SK-N-SH (cell line): Measurements from ENCODE around the gene HASPIN. TPM values are rescaled to one million over a fixed set of nuclear protein-coding genes. Genes with fewer than 3 reads are reported as not detected.

Experiments used
- CTCF ChIA-PET: fragments of 300-600, 350-600 bp; formaldehyde crosslinking; extraction: SDS; loops from one replicate; lab custom pipeline; 2021; lab: Yijun Ruan, JAX
- POLR2A ChIA-PET: fragments of 350-600 bp; sonication (Branson Sonifier 250); formaldehyde crosslinking; extraction: SDS; loops from one replicate; lab custom pipeline; 2020; ENCODE audit warnings: antibody characterized with exemption, inconsistent platforms; lab: Yijun Ruan, JAX
- DNase-seq: peaks from one replicate; pipeline ENCODE4 v3.0.0; 2012
- H2AFZ ChIP-seq: fragments of 200-600 bp; sonication (generic); 2 replicates; pipeline ENCODE4 v1.8.1; 2016; ENCODE audit warnings: antibody characterized with exemption, mild to moderate bottlenecking, low read depth
- H3F3A ChIP-seq: fragments of 200-600 bp; sonication (generic); replicated peaks from 2 replicates; pipeline ENCODE3; 2016; ENCODE audit warnings: antibody characterized with exemption, mild to moderate bottlenecking; ENCODE audit not compliant: insufficient read depth
- H3K27ac ChIP-seq, 2 experiments: fragments of 200-500 bp in 1 of 2; fragments of 200-600 bp in 1 of 2; sonication (Bioruptor generic) in 1 of 2; sonication (generic), shearing (Covaris generic) in 1 of 2; 2 replicates each; pipeline versions ENCODE4 v1.5.1 to v1.6.1; 2014 to 2016; ENCODE audit warnings: low read depth in 2 of 2, inconsistent platforms in 1 of 2, low read length in 1 of 2, mild to moderate bottlenecking in 1 of 2, mixed read lengths in 1 of 2
- H3K27me3 ChIP-seq: fragments of 200-600 bp; sonication (generic), shearing (Covaris generic); 2 replicates; pipeline ENCODE4 v1.6.1; 2016; ENCODE audit warnings: mixed run types; ENCODE audit not compliant: insufficient read depth
- H3K36me3 ChIP-seq, 2 experiments: fragments of 200-500 bp in 1 of 2; fragments of 200-600 bp in 1 of 2; sonication (Bioruptor generic) in 1 of 2; sonication (generic) in 1 of 2; replicated peaks in 1 of 2; 2 replicates each; pipeline versions ENCODE3 to v1.5.1; 2014 to 2016; ENCODE audit warnings: low read length in 1 of 2, mild to moderate bottlenecking in 1 of 2; ENCODE audit not compliant: insufficient read depth in 2 of 2, control insufficient read depth in 1 of 2
- H3K4me1 ChIP-seq, 2 experiments: fragments of 200-500 bp in 1 of 2; fragments of 200-600 bp in 1 of 2; sonication (Bioruptor generic) in 1 of 2; sonication (generic), shearing (Covaris generic) in 1 of 2; 2 replicates each; pipeline versions ENCODE4 v1.5.1 to v1.6.1; 2014 to 2016; ENCODE audit warnings: low read depth in 1 of 2, low read length in 1 of 2, mixed run types in 1 of 2; ENCODE audit not compliant: insufficient read depth in 2 of 2, control insufficient read depth in 1 of 2
- H3K4me2 ChIP-seq: fragments of 200-600 bp; sonication (generic), shearing (Covaris generic); 2 replicates; pipeline ENCODE4 v1.6.1; 2017; ENCODE audit warnings: mixed run types
- H3K4me3 ChIP-seq, 2 experiments: fragments of 200-500 bp in 1 of 2; fragments of 200-600 bp in 1 of 2; sonication (Bioruptor generic) in 1 of 2; sonication (generic), shearing (Covaris generic) in 1 of 2; 2 replicates each; pipeline versions ENCODE4 v1.5.1 to v1.8.1; 2014 to 2016; ENCODE audit warnings: low read depth in 2 of 2, inconsistent platforms in 1 of 2, low read length in 1 of 2, mild to moderate bottlenecking in 1 of 2, mixed read lengths in 1 of 2, moderate library complexity in 1 of 2
- H3K79me2 ChIP-seq: fragments of 200-600 bp; sonication (generic); 2 replicates; pipeline ENCODE4 v1.8.1; 2017; ENCODE audit warnings: mild to moderate bottlenecking; ENCODE audit not compliant: insufficient read depth
- H3K9ac ChIP-seq: fragments of 200-600 bp; sonication (generic); 2 replicates; pipeline ENCODE4 v1.6.1; 2017; ENCODE audit warnings: mixed run types
- H3K9me2 ChIP-seq: fragments of 200-600 bp; sonication (generic); 2 replicates; pipeline ENCODE4 v1.6.1; 2017; ENCODE audit warnings: mixed run types
- H3K9me3 ChIP-seq: fragments of 200-600 bp; sonication (generic); 2 replicates; pipeline ENCODE4 v1.6.1; 2017; ENCODE audit warnings: mixed run types, mild to moderate bottlenecking, moderate library complexity
- H4K20me1 ChIP-seq: fragments of 200-600 bp; sonication (generic); 2 replicates; pipeline ENCODE4 v1.6.1; 2017; ENCODE audit warnings: mild to moderate bottlenecking, mixed run types; ENCODE audit not compliant: insufficient read depth
- CHD2 ChIP-seq: fragments of 150-350 bp; IDR thresholded peaks from 2 replicates; pipeline ENCODE4 v1.6.1; 2018; ENCODE audit warnings: low read length; ENCODE audit not compliant: partially characterized antibody
- FOXJ3 ChIP-seq: sonication (generic); formaldehyde crosslinking; IDR thresholded peaks from 2 replicates; pipeline ENCODE4 v1.5.1; 2020; ENCODE audit warnings: mild to moderate bottlenecking, missing genetic modification reagents
- FOXM1 ChIP-seq: IDR thresholded peaks from 2 replicates; pipeline ENCODE4 v1.4.0; 2012; ENCODE audit warnings: low read depth, mild to moderate bottlenecking
- GABPA ChIP-seq: IDR thresholded peaks from 2 replicates; pipeline ENCODE4 v1.4.0; 2012; ENCODE audit warnings: low read depth, mild to moderate bottlenecking
- GATA2 ChIP-seq: sonication (generic); formaldehyde crosslinking; IDR thresholded peaks from 2 replicates; pipeline ENCODE4 v1.5.0; 2020; ENCODE audit warnings: mild to moderate bottlenecking, missing genetic modification reagents
- JUND ChIP-seq: IDR thresholded peaks from 2 replicates; pipeline ENCODE4 v1.4.0; 2012
- MEF2A ChIP-seq: IDR thresholded peaks from 2 replicates; pipeline ENCODE4 v1.4.0; 2012; ENCODE audit warnings: low read depth, borderline replicate concordance
- NFIC ChIP-seq: IDR thresholded peaks from 2 replicates; pipeline ENCODE4 v1.4.0; 2012; ENCODE audit warnings: borderline replicate concordance
- RAD21 ChIP-seq: IDR thresholded peaks from 2 replicates; pipeline ENCODE4 v1.6.1; 2012; ENCODE audit warnings: mild to moderate bottlenecking, low read length
- RCOR1 ChIP-seq: fragments of 150-350 bp; IDR thresholded peaks from 2 replicates; pipeline ENCODE4 v1.6.1; 2017; ENCODE audit warnings: antibody characterized with exemption, low read length
- TAF1 ChIP-seq: IDR thresholded peaks from 2 replicates; pipeline ENCODE4 v1.6.1; 2012; ENCODE audit warnings: low read depth, mild to moderate bottlenecking, low read length, moderate library complexity, borderline replicate concordance
- TCF12 ChIP-seq: IDR thresholded peaks from 2 replicates; pipeline ENCODE4 v1.4.0; 2012
- TEAD4 ChIP-seq: IDR thresholded peaks from 2 replicates; pipeline ENCODE4 v1.4.0; 2012; ENCODE audit warnings: mild to moderate bottlenecking, borderline replicate concordance; ENCODE audit not compliant: insufficient read depth
- WGBS: methylation state at CpG from one replicate; pipeline ENCODE4 v1.1.6; 2017; ENCODE audit warnings: low lambda C conversion rate; 5-methylcytosine and 5-hydroxymethylcytosine counted together
- polyA plus RNA-seq, 3 experiments: library from polyadenylated mRNA; depleted of rRNA; stranded (reverse); fragments of >200 nt; gene quantifications; 2 replicates each; pipeline ENCODE4 v1.2.3, GENCODE V29; 2012
- TF ChIP-seq, protein P1 (sequence below): IDR thresholded peaks from 2 replicates; pipeline ENCODE4 v1.4.0; 2012; ENCODE audit warnings: low read depth, borderline replicate concordance
- TF ChIP-seq, protein P2 (sequence below): IDR thresholded peaks from 2 replicates; pipeline ENCODE4 v1.6.1; 2012; ENCODE audit warnings: mild to moderate bottlenecking, low read depth, low read length, moderate library complexity
- TF ChIP-seq, protein P3 (sequence below): IDR thresholded peaks from 2 replicates; pipeline ENCODE4 v1.4.0; 2012; ENCODE audit warnings: low read depth, borderline replicate concordance
- TF ChIP-seq, protein P4 (sequence below): fragments of 150-350 bp; IDR thresholded peaks from 2 replicates; pipeline ENCODE4 v1.6.1; 2016; ENCODE audit warnings: mild to moderate bottlenecking, low read depth, low read length

The HASPIN gene
- polyA plus RNA-seq, 1 of the 3 experiments (the other 2 are of a cell fraction): 1.4 TPM

DNA sequence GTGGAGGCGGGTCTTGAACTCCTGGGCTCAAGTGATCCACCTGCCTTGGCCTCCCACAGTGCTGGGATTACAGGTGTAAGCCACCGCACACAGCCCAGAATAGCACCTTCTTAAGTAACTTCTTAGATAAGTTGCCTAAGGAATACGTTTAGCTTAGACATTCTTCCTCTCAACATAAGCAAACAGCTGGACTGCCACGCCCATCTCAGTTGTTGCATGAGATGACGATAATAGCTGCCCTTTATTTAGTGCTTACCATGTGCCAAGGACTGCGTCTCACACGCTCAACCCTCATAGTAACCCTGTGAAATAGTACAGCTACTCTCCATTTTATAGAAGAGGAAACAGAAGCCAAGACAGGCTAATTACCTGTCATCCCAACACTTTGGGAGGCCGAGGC is 11.8 kb downstream of the HASPIN start (continued):
- TF ChIP-seq, protein P1, sequence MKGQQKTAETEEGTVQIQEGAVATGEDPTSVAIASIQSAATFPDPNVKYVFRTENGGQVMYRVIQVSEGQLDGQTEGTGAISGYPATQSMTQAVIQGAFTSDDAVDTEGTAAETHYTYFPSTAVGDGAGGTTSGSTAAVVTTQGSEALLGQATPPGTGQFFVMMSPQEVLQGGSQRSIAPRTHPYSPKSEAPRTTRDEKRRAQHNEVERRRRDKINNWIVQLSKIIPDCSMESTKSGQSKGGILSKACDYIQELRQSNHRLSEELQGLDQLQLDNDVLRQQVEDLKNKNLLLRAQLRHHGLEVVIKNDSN: no peak

DNA sequence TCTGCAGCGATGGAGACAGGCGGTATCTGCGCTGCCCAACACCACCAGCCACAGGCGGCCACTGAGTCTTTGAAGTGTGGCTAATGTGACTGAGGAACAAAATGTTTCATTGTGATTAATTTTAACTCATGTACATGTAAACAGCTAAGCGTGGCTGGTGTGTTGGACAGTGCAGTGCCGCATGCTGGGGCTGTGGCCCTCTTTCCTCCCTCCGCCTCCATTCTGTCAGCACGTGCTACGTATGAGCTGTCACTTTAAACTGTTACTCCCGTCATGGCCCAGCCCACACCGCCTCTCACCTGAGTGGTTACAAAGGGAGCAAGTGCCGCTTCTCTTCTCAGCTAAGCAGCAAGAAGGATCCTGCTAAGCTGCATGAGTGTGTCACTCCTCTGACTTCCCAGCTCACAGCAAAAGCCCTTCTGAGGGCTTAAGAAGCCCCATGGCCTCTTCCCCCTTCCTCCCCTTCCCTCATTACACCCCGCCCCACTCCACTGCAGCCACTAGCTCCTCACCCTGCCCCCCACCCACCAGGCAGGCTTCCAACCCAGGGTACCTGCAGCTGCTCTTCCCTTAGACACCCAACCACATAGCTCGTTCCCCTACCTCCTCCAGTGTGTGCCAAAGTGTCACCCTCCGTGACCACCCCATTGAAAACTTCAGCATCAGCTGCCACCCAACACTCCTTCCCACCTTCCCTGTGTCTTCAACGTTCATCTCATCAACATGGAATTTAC is 15.0 kb downstream of the HASPIN start:
- Histone ChIP-seq H3K4me3 (no peak overlapping the region), H3K4me1 (peaks cover 0 to 3% of the 10 kb centered on the region in 2 experiments; a peak in 1 of 4 replicates), H3K9ac (no peak overlapping the region), H3K4me2 (no peak overlapping the region), H3K9me2 (no peaks in the 10 kb centered on the region), H4K20me1 (no peaks in the 10 kb centered on the region), H3K27me3 (no peaks in the 10 kb centered on the region), H3K27ac (no peak overlapping the region), H3K79me2 (no peaks in the 10 kb centered on the region), H3K36me3 (no peaks in the 10 kb centered on the region), H3F3A (no peaks in the 10 kb centered on the region), H3K9me3 (no peaks in the 10 kb centered on the region), H2AFZ (no peak overlapping the region)
- POLR2A ChIA-PET: no interaction called here
- TF ChIP-seq RCOR1: no peak
- no peak for TF ChIP-seq FOXJ3 (CRISPR knock-in tag)
- no peak for TF ChIP-seq NFIC
- CTCF ChIA-PET: interaction anchor here (0.9 to 7.2 kb wide), 18 partner anchors 8 to 175 kb away, joined by 3 to 97 read pairs (median 11); partner anchors contain the start of genes HASPIN, ITGAE and NCBP3
- WGBS: 86% methylated on average over 16 of the region's 16 CpGs
- no peak for DNase-seq

DNA sequence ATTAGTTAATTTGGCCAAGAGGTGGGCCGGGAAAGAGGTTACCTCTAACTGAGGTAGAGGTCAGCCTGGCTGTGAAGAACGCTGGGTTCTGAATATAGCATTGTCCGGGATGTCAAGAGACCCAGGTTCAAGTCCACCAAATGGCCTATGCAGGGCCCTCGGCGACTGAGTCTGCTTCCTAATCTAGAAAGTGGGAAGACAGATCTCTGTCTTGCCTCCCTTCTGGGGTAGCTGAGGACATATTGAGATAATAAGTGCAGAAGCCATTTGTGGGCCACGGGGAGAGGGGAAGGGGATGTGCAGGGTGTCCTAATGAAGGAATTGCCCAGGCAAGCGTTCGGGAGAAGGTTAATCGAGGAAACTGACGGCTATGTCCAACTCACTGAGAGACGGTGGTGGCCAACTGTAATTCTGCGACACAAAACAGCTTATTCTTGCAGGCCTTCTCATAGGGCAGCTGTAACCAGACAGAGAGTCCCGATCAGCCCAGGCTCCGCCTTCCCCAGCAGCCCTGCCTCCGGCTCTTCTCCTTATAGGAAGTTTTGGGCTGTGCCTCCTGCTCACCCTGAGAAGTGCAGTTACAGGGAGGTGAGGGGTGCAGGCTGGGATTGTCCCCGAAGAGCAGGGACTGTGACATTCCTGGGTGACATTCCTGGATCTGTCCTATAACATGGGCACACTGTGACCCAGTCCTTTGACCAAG is 15.9 kb downstream of the HASPIN start:
- WGBS: 80% methylated on average over 16 of the region's 16 CpGs
- no peak overlapping the region for H2AFZ ChIP-seq
- peaks cover 0 to under 1% of the 10 kb centered on the region in 2 experiments; a peak in 1 of 4 replicates for H3K4me1 ChIP-seq
- H3K9me2 ChIP-seq: no peaks in the 10 kb centered on the region
- no peak overlapping the region for H3K4me3 ChIP-seq
- no peak overlapping the region for H3K9ac ChIP-seq
- no peaks in the 10 kb centered on the region for H4K20me1 ChIP-seq
- H3F3A ChIP-seq: no peaks in the 10 kb centered on the region
- no peak overlapping the region for H3K27ac ChIP-seq
- ChIA-PET POLR2A (no interaction called here), CTCF (interaction anchor here (0.9 to 4.3 kb wide), 4 partner anchors 18 to 124 kb away, joined by 3 to 71 read pairs (median 12); no protein-coding TSS in a partner anchor)
- H3K36me3 ChIP-seq: no peaks in the 10 kb centered on the region
- H3K79me2 ChIP-seq: no peaks in the 10 kb centered on the region
- no peak overlapping the region for H3K4me2 ChIP-seq
- H3K27me3 ChIP-seq: no peaks in the 10 kb centered on the region
- H3K9me3 ChIP-seq: no peaks in the 10 kb centered on the region
- DNase-seq: no peak
- TF ChIP-seq RAD21: no peak
- TF ChIP-seq JUND: no peak
- TF ChIP-seq, protein P2, sequence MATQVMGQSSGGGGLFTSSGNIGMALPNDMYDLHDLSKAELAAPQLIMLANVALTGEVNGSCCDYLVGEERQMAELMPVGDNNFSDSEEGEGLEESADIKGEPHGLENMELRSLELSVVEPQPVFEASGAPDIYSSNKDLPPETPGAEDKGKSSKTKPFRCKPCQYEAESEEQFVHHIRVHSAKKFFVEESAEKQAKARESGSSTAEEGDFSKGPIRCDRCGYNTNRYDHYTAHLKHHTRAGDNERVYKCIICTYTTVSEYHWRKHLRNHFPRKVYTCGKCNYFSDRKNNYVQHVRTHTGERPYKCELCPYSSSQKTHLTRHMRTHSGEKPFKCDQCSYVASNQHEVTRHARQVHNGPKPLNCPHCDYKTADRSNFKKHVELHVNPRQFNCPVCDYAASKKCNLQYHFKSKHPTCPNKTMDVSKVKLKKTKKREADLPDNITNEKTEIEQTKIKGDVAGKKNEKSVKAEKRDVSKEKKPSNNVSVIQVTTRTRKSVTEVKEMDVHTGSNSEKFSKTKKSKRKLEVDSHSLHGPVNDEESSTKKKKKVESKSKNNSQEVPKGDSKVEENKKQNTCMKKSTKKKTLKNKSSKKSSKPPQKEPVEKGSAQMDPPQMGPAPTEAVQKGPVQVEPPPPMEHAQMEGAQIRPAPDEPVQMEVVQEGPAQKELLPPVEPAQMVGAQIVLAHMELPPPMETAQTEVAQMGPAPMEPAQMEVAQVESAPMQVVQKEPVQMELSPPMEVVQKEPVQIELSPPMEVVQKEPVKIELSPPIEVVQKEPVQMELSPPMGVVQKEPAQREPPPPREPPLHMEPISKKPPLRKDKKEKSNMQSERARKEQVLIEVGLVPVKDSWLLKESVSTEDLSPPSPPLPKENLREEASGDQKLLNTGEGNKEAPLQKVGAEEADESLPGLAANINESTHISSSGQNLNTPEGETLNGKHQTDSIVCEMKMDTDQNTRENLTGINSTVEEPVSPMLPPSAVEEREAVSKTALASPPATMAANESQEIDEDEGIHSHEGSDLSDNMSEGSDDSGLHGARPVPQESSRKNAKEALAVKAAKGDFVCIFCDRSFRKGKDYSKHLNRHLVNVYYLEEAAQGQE: no peak
- no peak for TF ChIP-seq FOXM1
- no peak for TF ChIP-seq TAF1
- TF ChIP-seq, protein P3, sequence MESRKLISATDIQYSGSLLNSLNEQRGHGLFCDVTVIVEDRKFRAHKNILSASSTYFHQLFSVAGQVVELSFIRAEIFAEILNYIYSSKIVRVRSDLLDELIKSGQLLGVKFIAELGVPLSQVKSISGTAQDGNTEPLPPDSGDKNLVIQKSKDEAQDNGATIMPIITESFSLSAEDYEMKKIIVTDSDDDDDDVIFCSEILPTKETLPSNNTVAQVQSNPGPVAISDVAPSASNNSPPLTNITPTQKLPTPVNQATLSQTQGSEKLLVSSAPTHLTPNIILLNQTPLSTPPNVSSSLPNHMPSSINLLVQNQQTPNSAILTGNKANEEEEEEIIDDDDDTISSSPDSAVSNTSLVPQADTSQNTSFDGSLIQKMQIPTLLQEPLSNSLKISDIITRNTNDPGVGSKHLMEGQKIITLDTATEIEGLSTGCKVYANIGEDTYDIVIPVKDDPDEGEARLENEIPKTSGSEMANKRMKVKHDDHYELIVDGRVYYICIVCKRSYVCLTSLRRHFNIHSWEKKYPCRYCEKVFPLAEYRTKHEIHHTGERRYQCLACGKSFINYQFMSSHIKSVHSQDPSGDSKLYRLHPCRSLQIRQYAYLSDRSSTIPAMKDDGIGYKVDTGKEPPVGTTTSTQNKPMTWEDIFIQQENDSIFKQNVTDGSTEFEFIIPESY: no peak
- TF ChIP-seq, protein P4, sequence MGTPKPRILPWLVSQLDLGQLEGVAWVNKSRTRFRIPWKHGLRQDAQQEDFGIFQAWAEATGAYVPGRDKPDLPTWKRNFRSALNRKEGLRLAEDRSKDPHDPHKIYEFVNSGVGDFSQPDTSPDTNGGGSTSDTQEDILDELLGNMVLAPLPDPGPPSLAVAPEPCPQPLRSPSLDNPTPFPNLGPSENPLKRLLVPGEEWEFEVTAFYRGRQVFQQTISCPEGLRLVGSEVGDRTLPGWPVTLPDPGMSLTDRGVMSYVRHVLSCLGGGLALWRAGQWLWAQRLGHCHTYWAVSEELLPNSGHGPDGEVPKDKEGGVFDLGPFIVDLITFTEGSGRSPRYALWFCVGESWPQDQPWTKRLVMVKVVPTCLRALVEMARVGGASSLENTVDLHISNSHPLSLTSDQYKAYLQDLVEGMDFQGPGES: no peak
- no peak for TF ChIP-seq GATA2 (CRISPR knock-in tag)
- TF ChIP-seq CHD2: no peak
- no peak for TF ChIP-seq GABPA
- TF ChIP-seq TCF12: no peak
- TF ChIP-seq TEAD4: no peak
- TF ChIP-seq MEF2A: no peak
